ENCODE results near the gene TOR1AIP1. TPM values are rescaled to one million over a fixed set of nuclear protein-coding genes. Genes with fewer than 3 reads are reported as not detected.
A peak's percentile ranks its signal among the peaks of the same experiment; 100 is the strongest.
"Not testable (repeated sequence)": the region's sequence is repeated elsewhere in the genome, so short reads cannot be mapped to it uniquely, and the experiment has no call there.

The TOR1AIP1 gene, protein sequence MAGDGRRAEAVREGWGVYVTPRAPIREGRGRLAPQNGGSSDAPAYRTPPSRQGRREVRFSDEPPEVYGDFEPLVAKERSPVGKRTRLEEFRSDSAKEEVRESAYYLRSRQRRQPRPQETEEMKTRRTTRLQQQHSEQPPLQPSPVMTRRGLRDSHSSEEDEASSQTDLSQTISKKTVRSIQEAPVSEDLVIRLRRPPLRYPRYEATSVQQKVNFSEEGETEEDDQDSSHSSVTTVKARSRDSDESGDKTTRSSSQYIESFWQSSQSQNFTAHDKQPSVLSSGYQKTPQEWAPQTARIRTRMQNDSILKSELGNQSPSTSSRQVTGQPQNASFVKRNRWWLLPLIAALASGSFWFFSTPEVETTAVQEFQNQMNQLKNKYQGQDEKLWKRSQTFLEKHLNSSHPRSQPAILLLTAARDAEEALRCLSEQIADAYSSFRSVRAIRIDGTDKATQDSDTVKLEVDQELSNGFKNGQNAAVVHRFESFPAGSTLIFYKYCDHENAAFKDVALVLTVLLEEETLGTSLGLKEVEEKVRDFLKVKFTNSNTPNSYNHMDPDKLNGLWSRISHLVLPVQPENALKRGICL
- 42.3 and 46.6 TPM in 2 replicates for total RNA-seq

- Mint-ChIP-seq H3K27ac (peak within 1 kb of the TSS; percentile 100), H3K9me3 (no peaks in the 10 kb centered on the region), H3K36me3 (ENCODE audit: low read depth) (peaks cover 35% of the 10 kb centered on the region), H3K27me3 (no peaks in the 10 kb centered on the region), H3K4me3 (peak within 1 kb of the TSS; percentile 100), H3K4me1 (peaks cover 64% of the 10 kb centered on the region)
- CTCF ChIA-PET: interaction anchor here (0.9 to 1.4 kb wide), 3 partner anchors 15 to 72 kb away, joined by 4 to 5 read pairs (median 4); partner anchors contain the start of gene CEP350
- peak; percentile 76 for ATAC-seq (ENCODE audit: low read depth)
- intact Hi-C loops (cut with micrococcal nuclease): loop anchor here (1.0 to 5.0 kb wide), 10 partner anchors 16 to 1205 kb away; partner anchors contain the start of genes ACBD6, AXDND1, CEP350 and IER5
- TF ChIP-seq, protein P1, sequence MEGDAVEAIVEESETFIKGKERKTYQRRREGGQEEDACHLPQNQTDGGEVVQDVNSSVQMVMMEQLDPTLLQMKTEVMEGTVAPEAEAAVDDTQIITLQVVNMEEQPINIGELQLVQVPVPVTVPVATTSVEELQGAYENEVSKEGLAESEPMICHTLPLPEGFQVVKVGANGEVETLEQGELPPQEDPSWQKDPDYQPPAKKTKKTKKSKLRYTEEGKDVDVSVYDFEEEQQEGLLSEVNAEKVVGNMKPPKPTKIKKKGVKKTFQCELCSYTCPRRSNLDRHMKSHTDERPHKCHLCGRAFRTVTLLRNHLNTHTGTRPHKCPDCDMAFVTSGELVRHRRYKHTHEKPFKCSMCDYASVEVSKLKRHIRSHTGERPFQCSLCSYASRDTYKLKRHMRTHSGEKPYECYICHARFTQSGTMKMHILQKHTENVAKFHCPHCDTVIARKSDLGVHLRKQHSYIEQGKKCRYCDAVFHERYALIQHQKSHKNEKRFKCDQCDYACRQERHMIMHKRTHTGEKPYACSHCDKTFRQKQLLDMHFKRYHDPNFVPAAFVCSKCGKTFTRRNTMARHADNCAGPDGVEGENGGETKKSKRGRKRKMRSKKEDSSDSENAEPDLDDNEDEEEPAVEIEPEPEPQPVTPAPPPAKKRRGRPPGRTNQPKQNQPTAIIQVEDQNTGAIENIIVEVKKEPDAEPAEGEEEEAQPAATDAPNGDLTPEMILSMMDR (IDR thresholded peaks at IDR 0.05): no peak
- POLR2A ChIA-PET: interaction anchor here (0.5 to 2.7 kb wide), 14 partner anchors 8 to 621 kb away, joined by 3 to 95 read pairs (median 5); partner anchors contain the start of genes ACBD6, CEP350 and QSOX1
- DNase-seq: peak; percentile 96
Measured at GRCh38 chr1:179882253-179883039, at the start of gene TOR1AIP1. Gene TOR1AIP1 (plus strand): TSS chr1:179882285. CDS start chr1:179882503, 218 bp downstream.

DNA sequence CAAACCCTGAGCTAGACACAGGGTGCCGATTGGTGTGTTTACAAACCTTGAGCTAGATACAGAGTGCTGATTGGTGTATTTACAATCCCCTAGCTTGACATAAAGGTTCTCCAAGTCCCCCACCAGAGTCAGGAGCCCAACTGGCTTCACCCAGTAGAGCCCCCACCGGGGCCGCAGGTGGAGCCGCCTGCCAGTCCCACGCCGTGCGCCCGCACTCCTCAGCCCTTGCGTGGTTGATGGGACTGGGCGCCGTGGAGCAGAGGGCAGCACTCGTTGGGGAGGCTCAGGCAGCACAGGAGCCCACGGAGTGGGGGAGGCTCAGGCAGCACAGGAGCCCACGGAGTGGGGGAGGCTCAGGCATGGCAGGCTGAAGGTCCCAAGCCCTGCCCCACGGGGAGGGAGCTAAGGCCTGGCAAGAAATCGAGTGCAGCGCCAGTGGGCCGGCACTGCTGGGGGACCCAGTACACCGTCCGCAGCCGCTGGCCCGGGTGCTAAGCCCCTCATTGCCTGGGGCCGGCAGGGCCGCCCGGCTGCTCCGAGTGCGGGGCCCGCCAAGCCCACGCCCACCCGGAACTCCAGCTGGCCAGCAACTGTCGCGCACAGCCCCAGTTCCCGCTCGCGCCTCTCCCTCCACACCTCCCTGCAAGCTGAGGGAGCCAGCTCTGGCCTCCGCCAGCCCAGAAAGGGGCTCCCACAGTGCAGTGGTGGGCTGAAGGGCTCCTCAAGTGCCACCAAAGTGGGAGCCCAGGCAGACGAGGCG lies 45.2 kb upstream of the TOR1AIP1 start:
- CTCF ChIA-PET; ATAC-seq (ENCODE audit: low read depth); H3K4me3 Mint-ChIP-seq; H3K9me3 Mint-ChIP-seq; POLR2A ChIA-PET; H3K4me1 Mint-ChIP-seq; H3K27me3 Mint-ChIP-seq; H3K27ac Mint-ChIP-seq; intact Hi-C loops (cut with micrococcal nuclease); DNase-seq: not testable (repeated sequence)
- peaks cover 20% of the 10 kb centered on the region for H3K36me3 Mint-ChIP-seq (ENCODE audit: low read depth)

DNA sequence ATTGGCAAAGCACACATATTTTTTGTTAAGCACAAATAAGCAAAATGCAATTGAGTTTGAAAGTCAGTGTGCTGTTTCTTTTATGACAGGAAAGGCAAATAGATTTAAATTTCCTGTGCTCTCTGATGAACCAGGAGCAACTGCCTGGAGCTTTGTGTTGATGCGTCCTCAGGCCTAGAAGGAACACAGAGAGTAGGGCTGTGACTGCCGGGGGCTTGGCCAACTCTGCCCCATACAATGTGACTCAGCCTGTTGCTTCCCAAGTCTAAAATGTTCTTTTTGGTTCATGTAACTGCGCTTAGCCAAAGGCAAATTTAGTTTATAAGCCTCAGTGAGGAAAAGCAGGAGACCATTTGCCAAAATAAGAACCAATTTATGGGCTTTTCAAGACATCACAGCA lies 42.0 kb upstream of the TOR1AIP1 start:
- ATAC-seq (ENCODE audit: low read depth) (no peak), DNase-seq (no peak)
- Mint-ChIP-seq H3K4me1 (no peaks in the 10 kb centered on the region), H3K27ac (no peak overlapping the region), H3K4me3 (no peak overlapping the region), H3K36me3 (ENCODE audit: low read depth) (peaks cover 32% of the 10 kb centered on the region), H3K9me3 (no peaks in the 10 kb centered on the region), H3K27me3 (no peaks in the 10 kb centered on the region)
- TF ChIP-seq, protein P1 (IDR thresholded peaks at IDR 0.05): no peak
- intact Hi-C loops (cut with micrococcal nuclease): no loop called here
- ChIA-PET POLR2A (no interaction called here), CTCF (no interaction called here)

GRCh38 chr1:179848233-179848632 lies 33.9 kb upstream of the TOR1AIP1 start:
- ATAC-seq (ENCODE audit: low read depth) (no peak), DNase-seq (no peak)
- no peaks in the 10 kb centered on the region for H3K4me1 Mint-ChIP-seq
- H3K36me3 Mint-ChIP-seq (ENCODE audit: low read depth): peaks cover 76% of the 10 kb centered on the region
- intact Hi-C loops (cut with micrococcal nuclease): no loop called here
- H3K27ac Mint-ChIP-seq: no peak overlapping the region
- H3K4me3 Mint-ChIP-seq: no peak overlapping the region
- TF ChIP-seq, protein P1 (IDR thresholded peaks at IDR 0.05): no peak
- no peaks in the 10 kb centered on the region for H3K27me3 Mint-ChIP-seq
- ChIA-PET POLR2A (no interaction called here), CTCF (no interaction called here)
- H3K9me3 Mint-ChIP-seq: no peaks in the 10 kb centered on the region

DNA sequence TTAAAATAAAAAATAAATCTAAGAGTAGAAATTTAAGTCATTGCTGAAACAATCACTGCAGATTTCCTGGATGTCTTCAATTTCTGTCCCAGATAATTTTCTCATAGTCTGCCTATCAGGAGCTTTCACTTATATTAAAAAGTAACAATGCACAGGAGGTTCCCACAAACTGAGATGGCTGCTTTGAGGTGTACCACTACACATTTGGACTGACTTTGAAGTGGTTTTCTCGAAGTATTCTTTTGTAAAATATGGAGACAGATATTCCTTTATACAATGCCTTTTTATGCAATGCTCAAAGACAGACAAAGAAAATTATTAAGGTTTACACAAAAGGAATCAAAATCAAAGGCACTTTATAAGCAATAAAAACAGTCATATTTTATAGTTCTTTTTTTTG lies 29.0 kb upstream of the TOR1AIP1 start:
- no peak for DNase-seq
- intact Hi-C loops (cut with micrococcal nuclease): no loop called here
- CTCF ChIA-PET: interaction anchor here (0.9 kb wide), 1 partner anchor 12 kb away, joined by 3 read pairs; no protein-coding TSS in a partner anchor
- Mint-ChIP-seq H3K27me3 (no peaks in the 10 kb centered on the region), H3K9me3 (no peaks in the 10 kb centered on the region), H3K4me1 (no peaks in the 10 kb centered on the region), H3K4me3 (no peak overlapping the region), H3K27ac (no peak overlapping the region), H3K36me3 (ENCODE audit: low read depth) (peaks cover 72% of the 10 kb centered on the region)
- ATAC-seq (ENCODE audit: low read depth): no peak
- TF ChIP-seq, protein P1 (IDR thresholded peaks at IDR 0.05): no peak
- POLR2A ChIA-PET: no interaction called here

GRCh38 chr1:179855831-179856230 lies 26.3 kb upstream of the TOR1AIP1 start:
- ATAC-seq (ENCODE audit: low read depth); CTCF ChIA-PET; H3K4me3 Mint-ChIP-seq; DNase-seq; POLR2A ChIA-PET; H3K27me3 Mint-ChIP-seq; H3K27ac Mint-ChIP-seq; H3K9me3 Mint-ChIP-seq; H3K4me1 Mint-ChIP-seq; intact Hi-C loops (cut with micrococcal nuclease): not testable (repeated sequence)
- H3K36me3 Mint-ChIP-seq (ENCODE audit: low read depth): peaks cover 58% of the 10 kb centered on the region

All from activated B cell treated with CpG ODN at 0.5 μM for 24 hours (primary cell).